Measurements from ENCODE around the gene AP4S1.
A peak's percentile ranks its signal among the peaks of the same experiment; 100 is the strongest.

Gene AP4S1

DNA sequence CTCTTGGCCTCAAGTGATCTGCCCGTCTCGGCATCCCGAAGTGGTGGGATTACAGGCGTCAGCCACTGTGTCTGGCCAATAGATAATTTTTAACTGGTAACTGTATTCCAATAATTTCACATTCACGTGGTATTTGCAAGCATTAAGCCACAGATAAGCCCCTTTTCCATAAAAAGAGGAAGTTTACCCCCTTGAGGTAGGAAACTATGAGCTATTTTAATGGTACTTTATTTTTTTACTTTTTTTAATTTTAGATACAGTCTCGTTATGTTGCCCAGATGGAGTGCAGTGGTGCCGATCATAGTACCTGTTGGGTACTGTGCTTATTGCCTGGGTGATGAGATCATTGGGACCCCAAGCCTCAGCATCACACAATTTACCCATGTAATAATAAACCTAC lies 42.9 kb upstream of the AP4S1 start:
- Histone ChIP-seq H3K27ac (ENCODE audit: poor library complexity, severe bottlenecking) (no peak overlapping the region), H3K27me3 (ENCODE audit: insufficient read depth, poor library complexity, severe bottlenecking) (no peaks in the 10 kb centered on the region), H3K4me3 (ENCODE audit: severe bottlenecking) (no peak overlapping the region), H3K9me3 (ENCODE audit: severe bottlenecking) (no peaks in the 10 kb centered on the region), H3K36me3 (ENCODE audit: low read depth) (peaks cover 10% of the 10 kb centered on the region; the same call in 1 of the 2 replicates), H3K4me1 (ENCODE audit: insufficient read depth, poor library complexity, severe bottlenecking) (no peaks in the 10 kb centered on the region)
- no peak for ATAC-seq (ENCODE audit: low read depth)
- TF ChIP-seq, protein P1, sequence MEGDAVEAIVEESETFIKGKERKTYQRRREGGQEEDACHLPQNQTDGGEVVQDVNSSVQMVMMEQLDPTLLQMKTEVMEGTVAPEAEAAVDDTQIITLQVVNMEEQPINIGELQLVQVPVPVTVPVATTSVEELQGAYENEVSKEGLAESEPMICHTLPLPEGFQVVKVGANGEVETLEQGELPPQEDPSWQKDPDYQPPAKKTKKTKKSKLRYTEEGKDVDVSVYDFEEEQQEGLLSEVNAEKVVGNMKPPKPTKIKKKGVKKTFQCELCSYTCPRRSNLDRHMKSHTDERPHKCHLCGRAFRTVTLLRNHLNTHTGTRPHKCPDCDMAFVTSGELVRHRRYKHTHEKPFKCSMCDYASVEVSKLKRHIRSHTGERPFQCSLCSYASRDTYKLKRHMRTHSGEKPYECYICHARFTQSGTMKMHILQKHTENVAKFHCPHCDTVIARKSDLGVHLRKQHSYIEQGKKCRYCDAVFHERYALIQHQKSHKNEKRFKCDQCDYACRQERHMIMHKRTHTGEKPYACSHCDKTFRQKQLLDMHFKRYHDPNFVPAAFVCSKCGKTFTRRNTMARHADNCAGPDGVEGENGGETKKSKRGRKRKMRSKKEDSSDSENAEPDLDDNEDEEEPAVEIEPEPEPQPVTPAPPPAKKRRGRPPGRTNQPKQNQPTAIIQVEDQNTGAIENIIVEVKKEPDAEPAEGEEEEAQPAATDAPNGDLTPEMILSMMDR (IDR thresholded peaks at IDR 0.05; ENCODE audit: poor library complexity, severe bottlenecking) = no peak
- DNase-seq (ENCODE audit: low spot score) = no peak

DNA sequence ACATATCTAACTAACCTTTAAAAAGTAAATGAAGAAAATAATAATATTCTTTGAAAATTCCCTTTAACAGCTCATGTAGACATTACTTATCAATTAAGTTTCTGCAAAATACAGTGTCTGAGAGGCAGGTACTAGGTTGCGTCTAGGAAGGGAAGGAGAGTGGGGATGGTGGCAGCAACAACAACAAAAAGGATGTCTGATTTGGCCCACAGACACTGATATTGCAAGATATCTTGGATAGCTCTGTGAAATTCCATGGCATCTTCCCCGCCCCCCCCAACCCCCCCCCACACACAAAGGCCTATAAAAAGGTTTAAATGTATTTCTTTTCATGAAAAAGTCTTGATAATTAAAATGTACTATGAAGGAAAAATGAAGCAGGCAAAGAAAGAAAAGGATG lies 41.6 kb upstream of the AP4S1 start:
- Histone ChIP-seq H3K4me1 (ENCODE audit: insufficient read depth, poor library complexity, severe bottlenecking) (peaks cover 7% of the 10 kb centered on the region), H3K9me3 (ENCODE audit: severe bottlenecking) (no peaks in the 10 kb centered on the region), H3K27ac (ENCODE audit: poor library complexity, severe bottlenecking) (no peak overlapping the region), H3K27me3 (ENCODE audit: insufficient read depth, poor library complexity, severe bottlenecking) (no peaks in the 10 kb centered on the region), H3K36me3 (ENCODE audit: low read depth) (peaks cover 10% of the 10 kb centered on the region; the same call in 1 of the 2 replicates), H3K4me3 (ENCODE audit: severe bottlenecking) (no peak overlapping the region)
- no peak for ATAC-seq (ENCODE audit: low read depth)
- TF ChIP-seq, protein P1 (IDR thresholded peaks at IDR 0.05; ENCODE audit: poor library complexity, severe bottlenecking) = no peak
- DNase-seq (ENCODE audit: low spot score) = no peak

DNA sequence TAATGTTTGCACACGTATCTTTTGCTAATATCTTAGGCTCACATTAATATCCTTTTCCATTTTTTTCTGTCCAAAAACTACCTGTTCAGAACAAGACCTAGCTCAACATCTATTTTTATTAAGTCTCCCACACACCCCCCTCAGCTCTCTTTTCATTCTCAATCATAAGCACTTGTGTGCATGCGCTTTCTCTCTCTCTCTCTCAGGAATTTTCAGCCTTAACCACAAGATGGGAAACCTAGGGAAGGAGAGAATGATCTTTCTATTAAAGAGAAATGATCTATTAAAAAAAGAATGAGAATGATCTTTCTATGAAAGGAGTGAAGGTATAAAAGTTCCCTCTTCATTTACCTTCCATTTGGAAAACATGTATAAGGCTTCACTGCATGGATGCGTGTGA lies 39.7 kb upstream of the AP4S1 start:
- no peaks in the 10 kb centered on the region for H3K9me3 ChIP-seq (ENCODE audit: severe bottlenecking)
- H3K4me3 ChIP-seq (ENCODE audit: severe bottlenecking) = no peak overlapping the region
- H3K27me3 ChIP-seq (ENCODE audit: insufficient read depth, poor library complexity, severe bottlenecking) = no peaks in the 10 kb centered on the region
- ATAC-seq (ENCODE audit: low read depth) = no peak
- peaks cover 11% of the 10 kb centered on the region for H3K36me3 ChIP-seq (ENCODE audit: low read depth)
- TF ChIP-seq, protein P1 (IDR thresholded peaks at IDR 0.05; ENCODE audit: poor library complexity, severe bottlenecking) = no peak
- no peak overlapping the region for H3K27ac ChIP-seq (ENCODE audit: poor library complexity, severe bottlenecking)
- DNase-seq (ENCODE audit: low spot score) = no peak
- H3K4me1 ChIP-seq (ENCODE audit: insufficient read depth, poor library complexity, severe bottlenecking) = peaks cover 10% of the 10 kb centered on the region

DNA sequence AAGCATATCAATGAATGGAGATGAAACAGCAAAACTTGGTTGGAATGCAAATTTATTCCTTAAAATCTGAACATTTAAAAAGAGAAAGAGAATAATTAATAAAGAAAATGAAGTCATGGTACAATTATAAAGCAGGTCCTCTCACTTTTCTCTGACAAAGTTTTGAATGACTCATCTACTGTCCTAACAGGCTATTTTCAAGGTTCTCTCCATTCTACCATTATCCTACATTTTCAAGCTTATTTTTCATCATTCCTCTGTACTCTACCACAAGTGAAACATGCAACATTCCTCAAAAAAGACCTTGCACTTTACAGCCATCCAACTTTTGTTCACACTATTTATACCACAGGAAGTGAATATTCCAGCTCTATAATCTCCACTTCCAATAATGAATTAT lies 36.9 kb upstream of the AP4S1 start:
- Histone ChIP-seq H3K36me3 (ENCODE audit: low read depth) (peaks cover 10% of the 10 kb centered on the region; the same call in 1 of the 2 replicates), H3K4me1 (ENCODE audit: insufficient read depth, poor library complexity, severe bottlenecking) (peaks cover 10% of the 10 kb centered on the region), H3K27ac (ENCODE audit: poor library complexity, severe bottlenecking) (no peak overlapping the region), H3K9me3 (ENCODE audit: severe bottlenecking) (no peaks in the 10 kb centered on the region), H3K4me3 (ENCODE audit: severe bottlenecking) (no peak overlapping the region), H3K27me3 (ENCODE audit: insufficient read depth, poor library complexity, severe bottlenecking) (no peaks in the 10 kb centered on the region)
- DNase-seq (ENCODE audit: low spot score) (no peak), ATAC-seq (ENCODE audit: low read depth) (peak; percentile 46; the same call in 1 of the 3 replicates)
- TF ChIP-seq, protein P1 (IDR thresholded peaks at IDR 0.05; ENCODE audit: poor library complexity, severe bottlenecking) = no peak

DNA sequence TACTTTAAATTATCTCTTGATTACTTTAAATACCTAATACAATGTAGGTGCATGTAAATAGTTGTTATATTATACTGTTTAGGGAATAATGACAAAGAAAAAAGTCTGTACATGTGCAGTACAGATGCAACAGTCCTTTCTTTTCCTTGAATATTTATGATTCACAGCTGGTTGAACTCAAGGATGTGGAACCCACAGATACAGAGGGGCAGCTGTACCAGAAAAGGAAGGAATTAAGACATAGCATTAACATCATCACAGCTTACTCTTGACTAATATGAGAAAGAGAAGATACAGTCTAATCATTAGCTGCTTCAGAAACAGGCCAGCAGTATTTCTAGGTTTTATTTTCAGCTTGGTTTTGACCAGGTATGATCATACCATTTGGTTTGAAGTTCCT lies 34.7 kb upstream of the AP4S1 start:
- TF ChIP-seq, protein P1 (IDR thresholded peaks at IDR 0.05; ENCODE audit: poor library complexity, severe bottlenecking) = no peak
- no peaks in the 10 kb centered on the region for H3K27me3 ChIP-seq (ENCODE audit: insufficient read depth, poor library complexity, severe bottlenecking)
- ATAC-seq (ENCODE audit: low read depth) (no peak), DNase-seq (ENCODE audit: low spot score) (no peak)
- H3K36me3 ChIP-seq (ENCODE audit: low read depth) = peaks cover 10% of the 10 kb centered on the region; the same call in 1 of the 2 replicates
- no peak overlapping the region for H3K4me3 ChIP-seq (ENCODE audit: severe bottlenecking)
- H3K27ac ChIP-seq (ENCODE audit: poor library complexity, severe bottlenecking) = no peak overlapping the region
- H3K4me1 ChIP-seq (ENCODE audit: insufficient read depth, poor library complexity, severe bottlenecking) = peaks cover 24% of the 10 kb centered on the region
- H3K9me3 ChIP-seq (ENCODE audit: severe bottlenecking) = no peaks in the 10 kb centered on the region

Data from RWPE2 (cell line).